Type B pancreatic cell (in vitro differentiated cells): Measurements from ENCODE around the gene DNAJC5. TPM values are rescaled to one million over a fixed set of nuclear protein-coding genes. Genes with fewer than 3 reads are reported as not detected.
"Not testable (repeated sequence)": the region's sequence is repeated elsewhere in the genome, so short reads cannot be mapped to it uniquely, and the experiment has no call there.

Source experiments
- DNase-seq: peaks from one replicate; pipeline ENCODE4 v3.0.0; 2021; ENCODE audit warnings: mixed read lengths; ENCODE audit not compliant: unreplicated experiment; ENCODE audit errors: extremely low spot score
- H3K27ac Mint-ChIP-seq: 2 replicates; pipeline ENCODE4 v1.8.0; 2021; ENCODE audit warnings: mild to moderate bottlenecking, mixed read lengths
- H3K27me3 Mint-ChIP-seq: 2 replicates; pipeline ENCODE4 v1.8.0; 2021; ENCODE audit warnings: mixed read lengths
- H3K36me3 Mint-ChIP-seq: 2 replicates; pipeline ENCODE4 v1.8.0; 2021; ENCODE audit warnings: mixed read lengths
- H3K4me1 Mint-ChIP-seq: one replicate; pipeline ENCODE4 v1.8.0; 2021; ENCODE audit warnings: mixed read lengths; ENCODE audit not compliant: unreplicated experiment
- H3K4me3 Mint-ChIP-seq: 2 replicates; pipeline ENCODE4 v1.8.0; 2021; ENCODE audit warnings: mild to moderate bottlenecking, mixed read lengths
- H3K9me3 Mint-ChIP-seq: 2 replicates; pipeline ENCODE4 v1.8.0; 2021; ENCODE audit warnings: mixed read lengths
- CTCF ChIP-seq: fragments of 200-600 bp; sonication (generic); conservative IDR thresholded peaks from 2 replicates; pipeline ENCODE4 v1.5.0; 2021; ENCODE audit warnings: antibody characterized with exemption, mild to moderate bottlenecking
- total RNA-seq: library from RNA; stranded (reverse); gene quantifications from 2 replicates; pipeline ENCODE4 v1.2.1, GENCODE V29; 2021; ENCODE audit warnings: low replicate concordance

Gene DNAJC5
- total RNA-seq, 1 donor from 2014 or later: 44.1 TPM

GRCh38 chr20:63848003-63848911 is 46.7 kb upstream of the DNAJC5 start:
- Mint-ChIP-seq H3K27ac (no peak overlapping the region), H3K4me3 (no peak overlapping the region), H3K27me3 (no peaks in the 10 kb centered on the region), H3K4me1 (peaks cover 3% of the 10 kb centered on the region), H3K36me3 (no peaks in the 10 kb centered on the region), H3K9me3 (no peaks in the 10 kb centered on the region)
- DNase-seq: no peak
- no peak for TF ChIP-seq CTCF

GRCh38 chr20:63850689-63851547 is 44.0 kb upstream of the DNAJC5 start:
- no peaks in the 10 kb centered on the region for H3K36me3 Mint-ChIP-seq
- H3K4me3 Mint-ChIP-seq: no peak overlapping the region
- no peaks in the 10 kb centered on the region for H3K27me3 Mint-ChIP-seq
- H3K4me1 Mint-ChIP-seq: peaks cover 3% of the 10 kb centered on the region
- H3K27ac Mint-ChIP-seq: no peak overlapping the region
- TF ChIP-seq CTCF: no peak
- no peaks in the 10 kb centered on the region for H3K9me3 Mint-ChIP-seq
- no peak for DNase-seq

- not testable (repeated sequence) for H3K4me3 Mint-ChIP-seq, H3K4me1 Mint-ChIP-seq, H3K27me3 Mint-ChIP-seq, DNase-seq, H3K9me3 Mint-ChIP-seq, H3K27ac Mint-ChIP-seq, H3K36me3 Mint-ChIP-seq
Measured at GRCh38 chr20:63851548-63851943, 43.4 kb upstream of the DNAJC5 start.

- not testable (repeated sequence) for H3K27ac Mint-ChIP-seq, H3K27me3 Mint-ChIP-seq, H3K9me3 Mint-ChIP-seq, DNase-seq, H3K36me3 Mint-ChIP-seq, H3K4me3 Mint-ChIP-seq
- peaks cover 12% of the 10 kb centered on the region for H3K4me1 Mint-ChIP-seq
Measured at GRCh38 chr20:63853733-63854068, 41.2 kb upstream of the DNAJC5 start.

GRCh38 chr20:63854069-63854765 is 40.7 kb upstream of the DNAJC5 start:
- H3K27ac Mint-ChIP-seq: no peak overlapping the region
- DNase-seq: no peak
- H3K4me1 Mint-ChIP-seq: peaks cover 12% of the 10 kb centered on the region
- no peaks in the 10 kb centered on the region for H3K36me3 Mint-ChIP-seq
- TF ChIP-seq CTCF: no peak
- no peaks in the 10 kb centered on the region for H3K27me3 Mint-ChIP-seq
- no peak overlapping the region for H3K4me3 Mint-ChIP-seq
- H3K9me3 Mint-ChIP-seq: no peaks in the 10 kb centered on the region

GRCh38 chr20:63854766-63855362 is 40.1 kb upstream of the DNAJC5 start:
- peaks cover 12% of the 10 kb centered on the region for H3K4me1 Mint-ChIP-seq
- H3K9me3 Mint-ChIP-seq: no peaks in the 10 kb centered on the region
- no peak overlapping the region for H3K4me3 Mint-ChIP-seq
- TF ChIP-seq CTCF: no peak
- H3K36me3 Mint-ChIP-seq: no peaks in the 10 kb centered on the region
- no peak for DNase-seq
- H3K27ac Mint-ChIP-seq: no peak overlapping the region
- no peaks in the 10 kb centered on the region for H3K27me3 Mint-ChIP-seq
